ENCODE results near the gene PIGL.
"Not testable (repeated sequence)": the region's sequence is repeated elsewhere in the genome, so short reads cannot be mapped to it uniquely, and the experiment has no call there.

The PIGL gene

GRCh38 chr17:16190703-16191360, 26.2 kb upstream of the PIGL start:
- no peak for TF ChIP-seq CTCF (IDR thresholded peaks at IDR 0.05; ENCODE audit: control extremely low read depth, extremely low read depth, low read depth, missing control alignments)
- ChIA-PET POLR2A (interaction anchor here (0.5 kb wide), 1 partner anchor 253 kb away, joined by 3 read pairs; no protein-coding TSS in a partner anchor), CTCF (interaction anchor here (1.2 to 3.4 kb wide), 2 partner anchors 9 to 173 kb away, joined by 3 to 15 read pairs; no protein-coding TSS in a partner anchor)
- no peak for DNase-seq (ENCODE audit: extremely low spot score)

- no peak for TF ChIP-seq CTCF (IDR thresholded peaks at IDR 0.05; ENCODE audit: control extremely low read depth, extremely low read depth, low read depth, missing control alignments)
- no peak for DNase-seq (ENCODE audit: extremely low spot score)
- CTCF ChIA-PET: interaction anchor here (1.2 to 3.4 kb wide), 2 partner anchors 8 to 172 kb away, joined by 3 to 15 read pairs; no protein-coding TSS in a partner anchor
- POLR2A ChIA-PET: no interaction called here
Observed at GRCh38 chr17:16191604-16192003, 25.4 kb upstream of the PIGL start.

GRCh38 chr17:16194307-16194835, 22.6 kb upstream of the PIGL start:
- CTCF ChIA-PET; POLR2A ChIA-PET; DNase-seq (ENCODE audit: extremely low spot score): not testable (repeated sequence)

- DNase-seq (ENCODE audit: extremely low spot score): no peak
- CTCF ChIA-PET: no interaction called here
- TF ChIP-seq CTCF (IDR thresholded peaks at IDR 0.05; ENCODE audit: control extremely low read depth, extremely low read depth, low read depth, missing control alignments): no peak
- POLR2A ChIA-PET: no interaction called here
Observed at GRCh38 chr17:16197276-16197675, 19.7 kb upstream of the PIGL start.

- POLR2A ChIA-PET: no interaction called here
- CTCF ChIA-PET: interaction anchor here (3.3 kb wide), 1 partner anchor 9 kb away, joined by 15 read pairs; no protein-coding TSS in a partner anchor
- DNase-seq (ENCODE audit: extremely low spot score): no peak
- TF ChIP-seq CTCF (IDR thresholded peaks at IDR 0.05; ENCODE audit: control extremely low read depth, extremely low read depth, low read depth, missing control alignments): no peak
Observed at GRCh38 chr17:16199093-16199492, 17.9 kb upstream of the PIGL start.

- DNase-seq (ENCODE audit: extremely low spot score); POLR2A ChIA-PET: not testable (repeated sequence)
- CTCF ChIA-PET: interaction anchor here (0.9 kb wide), 1 partner anchor 85 kb away, joined by 4 read pairs; no protein-coding TSS in a partner anchor
Observed at GRCh38 chr17:16201693-16202131, 15.3 kb upstream of the PIGL start.

- ChIA-PET CTCF (interaction anchor here (0.9 to 1.6 kb wide), 4 partner anchors 8 to 84 kb away, joined by 3 to 4 read pairs (median 4); partner anchors contain the start of gene NCOR1), POLR2A (interaction anchor here (0.7 kb wide), 1 partner anchor 181 kb away, joined by 4 read pairs; no protein-coding TSS in a partner anchor)
- DNase-seq (ENCODE audit: extremely low spot score): not testable (repeated sequence)
Observed at GRCh38 chr17:16202554-16203500, 14.2 kb upstream of the PIGL start.

GRCh38 chr17:16204763-16205162, 12.2 kb upstream of the PIGL start:
- DNase-seq (ENCODE audit: extremely low spot score): not testable (repeated sequence)
- CTCF ChIA-PET: interaction anchor here (1.6 kb wide), 1 partner anchor 12 kb away, joined by 3 read pairs; no protein-coding TSS in a partner anchor
- POLR2A ChIA-PET: interaction anchor here (0.7 kb wide), 1 partner anchor 211 kb away, joined by 3 read pairs; no protein-coding TSS in a partner anchor
